RWPE2 (cell line): ENCODE data around the gene PBX3.

Experiments
- ATAC-seq: fragments of 200-7000 bp; cut with Tn5 transposase; 3 replicates; pipeline ENCODE4 v1.9.1; 2021; ENCODE audit warnings: low read depth
- DNase-seq: peaks from one replicate; pipeline ENCODE4 v3.0.0-alpha.2; 2020; ENCODE audit warnings: low spot score
- H3K27ac ChIP-seq: fragments of 450-650 bp; 2 replicates; pipeline ENCODE4 v1.5.1; 2017; ENCODE audit warnings: mild to moderate bottlenecking; ENCODE audit not compliant: poor library complexity, severe bottlenecking
- H3K27me3 ChIP-seq: fragments of 250-450 bp; sonication (Bioruptor Pico); 2 replicates; pipeline ENCODE4 v1.5.1; 2021; ENCODE audit warnings: mild to moderate bottlenecking, moderate library complexity; ENCODE audit not compliant: insufficient read depth, poor library complexity, severe bottlenecking
- H3K36me3 ChIP-seq: fragments of 250-450 bp; sonication (Bioruptor Pico); 2 replicates; pipeline ENCODE4 v1.5.1; 2020; ENCODE audit warnings: low read depth, mild to moderate bottlenecking, moderate library complexity
- H3K4me1 ChIP-seq: fragments of 250-450 bp; sonication (Bioruptor Pico); 2 replicates; pipeline ENCODE4 v1.5.1; 2021; ENCODE audit warnings: mild to moderate bottlenecking, moderate library complexity; ENCODE audit not compliant: insufficient read depth, poor library complexity, severe bottlenecking
- H3K4me3 ChIP-seq: fragments of 250-450 bp; sonication (Bioruptor Pico); 2 replicates; pipeline ENCODE4 v1.5.1; 2021; ENCODE audit warnings: mild to moderate bottlenecking, moderate library complexity; ENCODE audit not compliant: severe bottlenecking
- H3K9me3 ChIP-seq: fragments of 250-450 bp; sonication (Bioruptor Pico); 2 replicates; pipeline ENCODE4 v1.5.1; 2021; ENCODE audit warnings: mild to moderate bottlenecking, moderate library complexity; ENCODE audit not compliant: severe bottlenecking
- TF ChIP-seq, protein P1 (sequence below): fragments of 450-650 bp; IDR thresholded peaks from one replicate; pipeline ENCODE4 v1.5.1; 2017; ENCODE audit warnings: mild to moderate bottlenecking, moderate library complexity; ENCODE audit not compliant: poor library complexity, severe bottlenecking

PBX3 gene

DNA sequence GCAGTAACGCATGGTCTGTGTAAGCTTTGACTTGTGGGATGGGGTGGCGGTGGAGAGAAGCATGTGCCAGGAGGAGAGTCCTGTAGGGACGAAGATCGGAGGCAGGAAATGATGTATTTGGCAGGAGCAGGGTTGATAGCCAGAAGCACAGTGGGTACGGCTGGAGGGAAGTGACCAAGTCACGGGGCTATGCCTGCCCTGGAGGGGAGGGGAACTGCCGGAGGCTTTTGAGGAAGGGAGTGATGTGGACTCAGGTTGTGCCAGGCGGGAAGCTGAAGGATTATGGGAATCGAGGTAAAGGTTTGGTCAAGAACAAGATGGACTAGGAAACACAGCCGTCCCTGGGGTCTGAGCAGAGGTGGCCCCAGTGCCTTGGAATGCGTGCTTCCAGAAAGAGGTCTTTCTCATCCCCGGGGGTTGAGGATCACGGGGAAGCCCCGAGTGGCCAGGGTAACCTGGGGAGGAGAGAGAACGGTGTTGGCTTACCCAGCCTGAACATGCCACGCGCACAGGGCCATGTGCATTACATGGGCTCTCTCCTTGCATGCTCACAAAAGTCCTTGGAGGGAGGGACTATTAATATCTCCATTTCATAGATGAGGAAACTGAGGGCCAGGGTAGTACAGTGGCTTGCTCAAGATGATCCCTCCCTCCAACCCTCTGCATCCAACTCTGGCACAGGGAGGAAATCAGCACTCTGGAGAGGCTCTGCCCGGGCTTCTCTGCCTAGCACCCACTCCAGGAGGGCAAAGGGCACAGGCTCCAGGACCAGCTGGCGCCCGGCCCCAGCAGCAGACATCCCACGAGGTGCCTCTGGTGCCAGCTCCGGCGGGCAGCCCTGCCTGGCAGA is 253.8 kb downstream of the PBX3 start:
- no peaks in the 10 kb centered on the region for H3K27me3 ChIP-seq
- no peaks in the 10 kb centered on the region for H3K9me3 ChIP-seq
- TF ChIP-seq, protein P1, sequence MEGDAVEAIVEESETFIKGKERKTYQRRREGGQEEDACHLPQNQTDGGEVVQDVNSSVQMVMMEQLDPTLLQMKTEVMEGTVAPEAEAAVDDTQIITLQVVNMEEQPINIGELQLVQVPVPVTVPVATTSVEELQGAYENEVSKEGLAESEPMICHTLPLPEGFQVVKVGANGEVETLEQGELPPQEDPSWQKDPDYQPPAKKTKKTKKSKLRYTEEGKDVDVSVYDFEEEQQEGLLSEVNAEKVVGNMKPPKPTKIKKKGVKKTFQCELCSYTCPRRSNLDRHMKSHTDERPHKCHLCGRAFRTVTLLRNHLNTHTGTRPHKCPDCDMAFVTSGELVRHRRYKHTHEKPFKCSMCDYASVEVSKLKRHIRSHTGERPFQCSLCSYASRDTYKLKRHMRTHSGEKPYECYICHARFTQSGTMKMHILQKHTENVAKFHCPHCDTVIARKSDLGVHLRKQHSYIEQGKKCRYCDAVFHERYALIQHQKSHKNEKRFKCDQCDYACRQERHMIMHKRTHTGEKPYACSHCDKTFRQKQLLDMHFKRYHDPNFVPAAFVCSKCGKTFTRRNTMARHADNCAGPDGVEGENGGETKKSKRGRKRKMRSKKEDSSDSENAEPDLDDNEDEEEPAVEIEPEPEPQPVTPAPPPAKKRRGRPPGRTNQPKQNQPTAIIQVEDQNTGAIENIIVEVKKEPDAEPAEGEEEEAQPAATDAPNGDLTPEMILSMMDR, result no peak
- H3K4me3 ChIP-seq, result no peak overlapping the region
- H3K4me1 ChIP-seq, result no peaks in the 10 kb centered on the region
- no peaks in the 10 kb centered on the region for H3K36me3 ChIP-seq
- ATAC-seq (no peak), DNase-seq (no peak)
- H3K27ac ChIP-seq, result no peak overlapping the region

DNA sequence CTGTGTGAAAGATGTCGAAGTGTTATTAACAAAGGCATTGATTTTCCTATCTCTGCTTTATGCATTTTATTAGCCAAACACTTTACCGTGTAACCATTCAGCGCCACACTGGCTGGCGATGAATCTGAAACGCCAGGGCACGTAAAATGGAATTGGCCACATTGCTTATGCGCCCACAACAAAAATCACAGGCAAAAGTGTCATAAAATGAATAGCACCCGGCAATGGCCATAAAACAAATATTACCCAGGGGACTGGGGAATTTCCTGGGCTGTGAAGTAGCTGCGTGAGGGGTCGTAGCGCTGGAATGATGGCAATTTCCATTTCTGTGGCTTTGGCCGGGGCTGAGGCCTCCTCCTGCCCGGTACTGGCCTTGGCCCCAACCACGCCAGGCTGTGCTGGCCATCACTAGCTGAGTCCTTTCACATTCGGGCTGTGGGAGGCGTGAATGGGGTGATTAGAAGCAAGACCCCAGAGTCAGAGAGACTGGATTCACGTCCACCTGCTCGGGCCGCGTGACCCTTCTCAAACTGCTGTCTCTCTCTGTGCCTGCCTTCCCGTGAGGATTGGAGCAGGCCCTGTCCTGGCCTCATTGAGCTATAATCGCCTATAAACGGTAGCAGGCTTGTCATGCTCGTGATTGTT is 254.5 kb downstream of the PBX3 start:
- Histone ChIP-seq H3K36me3 (no peaks in the 10 kb centered on the region), H3K9me3 (no peaks in the 10 kb centered on the region), H3K27ac (no peak overlapping the region), H3K4me3 (no peak overlapping the region), H3K27me3 (no peaks in the 10 kb centered on the region), H3K4me1 (no peaks in the 10 kb centered on the region)
- no peak for DNase-seq
- ATAC-seq, result no peak
- TF ChIP-seq, protein P1, result no peak

DNA sequence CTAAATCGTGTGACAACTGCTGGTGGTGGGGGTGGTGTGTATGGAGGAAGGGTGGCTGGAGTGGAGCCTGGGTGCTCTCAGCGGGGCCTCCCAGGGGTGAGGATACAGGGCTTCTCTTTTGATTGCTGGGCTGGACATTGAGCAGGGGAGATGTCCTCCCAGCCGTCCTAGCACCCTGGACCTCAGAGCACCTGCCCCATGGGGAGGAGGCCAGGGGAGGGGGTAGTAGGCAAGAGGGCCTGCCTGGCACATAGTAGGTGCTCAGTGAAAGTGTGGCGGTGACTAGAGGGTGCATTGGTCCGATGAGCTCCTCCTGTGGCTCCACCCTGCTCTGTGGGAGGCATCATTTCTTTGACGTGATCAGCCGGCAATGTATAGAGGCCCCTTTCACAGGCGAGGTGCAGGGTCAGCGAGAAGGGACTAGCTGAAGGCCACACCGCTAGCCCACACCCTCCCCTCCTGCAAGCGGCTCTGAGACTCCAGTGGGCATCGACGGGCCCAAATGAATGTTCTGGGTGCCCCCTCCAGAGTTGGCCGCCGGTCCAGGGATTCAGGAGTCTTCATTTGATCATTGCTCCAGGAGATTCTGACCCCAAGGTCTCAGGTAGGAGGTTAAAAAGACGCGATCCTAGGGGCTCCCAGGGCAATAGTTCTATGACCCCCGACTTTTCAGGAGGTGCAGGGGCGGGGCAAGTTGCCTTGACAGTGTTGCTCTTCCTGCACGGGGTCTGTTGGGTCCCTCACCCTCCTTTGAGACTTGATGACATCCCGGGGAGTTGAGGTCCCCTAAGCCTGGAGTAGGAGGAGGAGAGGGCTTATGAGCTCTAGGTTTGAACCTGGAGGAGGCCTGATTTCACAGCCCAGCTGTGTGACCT is 255.5 kb downstream of the PBX3 start:
- Histone ChIP-seq H3K27me3 (no peaks in the 10 kb centered on the region), H3K4me3 (no peak overlapping the region), H3K27ac (no peak overlapping the region), H3K36me3 (no peaks in the 10 kb centered on the region), H3K4me1 (no peaks in the 10 kb centered on the region), H3K9me3 (no peaks in the 10 kb centered on the region)
- DNase-seq, result no peak
- no peak for ATAC-seq
- TF ChIP-seq, protein P1, result no peak

DNA sequence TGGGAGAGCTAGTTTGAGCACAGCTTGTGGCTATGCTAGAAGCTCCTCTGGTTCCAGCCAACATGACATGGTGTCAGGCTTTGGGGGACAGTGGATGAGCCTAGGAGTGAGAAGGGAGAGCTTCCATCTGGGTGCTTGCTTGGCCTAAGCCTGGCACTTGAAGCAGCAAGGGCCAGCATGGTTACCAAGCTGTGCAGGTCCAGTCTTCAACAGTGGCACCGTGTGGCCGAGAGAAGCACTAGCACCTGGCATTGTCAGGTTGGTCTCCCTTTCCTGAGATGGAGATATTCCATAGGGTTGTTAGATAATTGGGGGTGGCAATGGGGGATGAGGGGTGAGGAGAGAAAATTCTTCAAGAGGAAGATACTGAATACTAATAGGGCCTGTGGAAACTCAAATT is 261.9 kb downstream of the PBX3 start:
- Histone ChIP-seq H3K36me3 (no peaks in the 10 kb centered on the region), H3K4me3 (no peak overlapping the region), H3K9me3 (peaks cover 7% of the 10 kb centered on the region), H3K4me1 (no peaks in the 10 kb centered on the region), H3K27ac (no peak overlapping the region), H3K27me3 (no peaks in the 10 kb centered on the region)
- ATAC-seq (no peak), DNase-seq (no peak)
- TF ChIP-seq, protein P1, result no peak
